HepG2 (cell line): ENCODE measurements around the gene LCN12. TPM values are rescaled to one million over a fixed set of nuclear protein-coding genes. Genes with fewer than 3 reads are reported as not detected.
A peak's percentile ranks its signal among the peaks of the same experiment; 100 is the strongest.

ENCODE experiments used
- AKAP8 ChIP-seq: sonication (generic); formaldehyde crosslinking; IDR thresholded peaks from 2 replicates; pipeline ENCODE4 v1.5.1; 2020; ENCODE audit warnings: mild to moderate bottlenecking, missing genetic modification reagents
- ARID2 ChIP-seq: sonication (generic); formaldehyde crosslinking; IDR thresholded peaks from 2 replicates; pipeline ENCODE4 v1.8.1; 2022; ENCODE audit warnings: mild to moderate bottlenecking, missing genetic modification reagents, borderline replicate concordance
- CEBPZ ChIP-seq: IDR thresholded peaks from 2 replicates; pipeline ENCODE4 v1.6.1; 2012; ENCODE audit warnings: low read length, improper control_type of control experiment
- EP300 ChIP-seq, 3 experiments: sonication (generic) in 1 of 3; formaldehyde crosslinking in 1 of 3; IDR thresholded peaks; 2 replicates each; pipeline versions ENCODE4 v1.5.1 to v1.6.1; 2011 to 2020; ENCODE audit warnings: low read depth in 2 of 3, low read length in 2 of 3, borderline replicate concordance in 1 of 3, improper control_type of control experiment in 1 of 3, mild to moderate bottlenecking in 1 of 3, missing genetic modification reagents in 1 of 3, moderate library complexity in 1 of 3
- GABPB1 ChIP-seq: IDR thresholded peaks from 2 replicates; pipeline ENCODE4 v1.6.1; 2016; ENCODE audit warnings: mild to moderate bottlenecking, missing genetic modification reagents, moderate library complexity, missing compliant biosample characterization
- KLF11 ChIP-seq: IDR thresholded peaks from 2 replicates; pipeline ENCODE4 v1.6.1; 2016; ENCODE audit warnings: missing compliant biosample characterization
- MBNL3 ChIP-seq: fragments of 250-450 bp; sonication (Bioruptor Pico); conservative IDR thresholded peaks from 2 replicates; pipeline ENCODE4 v1.8.0; 2022; ENCODE audit warnings: mild to moderate bottlenecking, inconsistent platforms
- MEIS1 ChIP-seq: sonication (generic); formaldehyde crosslinking; IDR thresholded peaks from 2 replicates; pipeline ENCODE4 v1.9.0; 2021; ENCODE audit warnings: mild to moderate bottlenecking, missing genetic modification reagents, moderate library complexity, borderline replicate concordance
- MXD4 ChIP-seq: IDR thresholded peaks from 2 replicates; pipeline ENCODE4 v1.6.1; 2016; ENCODE audit warnings: mild to moderate bottlenecking, missing biosample characterization, missing genetic modification reagents
- MZF1 ChIP-seq: sonication (generic); formaldehyde crosslinking; IDR thresholded peaks from 2 replicates; pipeline ENCODE4 v1.8.1; 2023; ENCODE audit warnings: mild to moderate bottlenecking, missing genetic modification reagents, borderline replicate concordance
- POLR2A ChIP-seq, 2 experiments: IDR thresholded peaks; 2 replicates each; pipeline ENCODE4 v1.6.1; 2011; ENCODE audit warnings: low read depth in 2 of 2, low read length in 2 of 2, mild to moderate bottlenecking in 1 of 2, moderate library complexity in 1 of 2; ENCODE audit not compliant: insufficient read depth in 1 of 2
- RFX5 ChIP-seq: IDR thresholded peaks from 2 replicates; pipeline ENCODE4 v1.6.1; 2011; ENCODE audit warnings: low read depth, low read length, improper control_type of control experiment
- RNF2 ChIP-seq: fragments of 450-650 bp; conservative IDR thresholded peaks from 2 replicates; pipeline ENCODE4 v1.6.1; 2016; ENCODE audit warnings: low read depth
- SKIL ChIP-seq: sonication (generic); formaldehyde crosslinking; IDR thresholded peaks from 2 replicates; pipeline ENCODE4 v1.8.0; 2022; ENCODE audit warnings: missing genetic modification reagents, mild to moderate bottlenecking, moderate library complexity, borderline replicate concordance
- TEAD3 ChIP-seq: optimal IDR thresholded peaks from 2 replicates; pipeline ENCODE3; 2016; ENCODE audit warnings: borderline replicate concordance
- WIZ ChIP-seq: sonication (generic); formaldehyde crosslinking; IDR thresholded peaks from 2 replicates; pipeline ENCODE4 v1.5.1; 2020; ENCODE audit warnings: mild to moderate bottlenecking, missing genetic modification reagents
- ZNF275 ChIP-seq: sonication (generic); formaldehyde crosslinking; IDR thresholded peaks from 2 replicates; pipeline ENCODE4 v1.8.0; 2022; ENCODE audit warnings: missing genetic modification reagents, mild to moderate bottlenecking, inconsistent platforms, borderline replicate concordance
- ZNF558 ChIP-seq: sonication (generic); formaldehyde crosslinking; IDR thresholded peaks from 2 replicates; pipeline ENCODE4 v1.9.0; 2022; ENCODE audit warnings: mild to moderate bottlenecking, missing genetic modification reagents, borderline replicate concordance
- ZNF7 ChIP-seq: IDR thresholded peaks from 2 replicates; pipeline ENCODE4 v1.6.1; 2016; ENCODE audit warnings: missing biosample characterization, missing genetic modification reagents
- ZNF776 ChIP-seq: sonication (generic); formaldehyde crosslinking; IDR thresholded peaks from 2 replicates; pipeline ENCODE4 v1.4.0; 2020; ENCODE audit warnings: mild to moderate bottlenecking, missing genetic modification reagents
- ZNF891 ChIP-seq: sonication (generic); formaldehyde crosslinking; IDR thresholded peaks from 2 replicates; pipeline ENCODE4 v1.5.0; 2020; ENCODE audit warnings: mild to moderate bottlenecking, missing genetic modification reagents
- polyA plus RNA-seq, 8 experiments: library from polyadenylated mRNA; depleted of rRNA in 3 of 8; stranded (reverse) in 7 of 8; unstranded in 1 of 8; fragments of >200 nt; fragmentation: Illumina TruSeq in 4 of 8; extraction: Trizol in 4 of 8; gene quantifications; 2 replicates each; pipeline versions ENCODE4 v1.2.1 to v1.2.3, GENCODE V29; 2011 to 2016; ENCODE audit warnings: low read depth in 4 of 8, missing spikeins in 1 of 8, mixed read lengths in 1 of 8; ENCODE audit not compliant: insufficient read depth in 1 of 8
- total RNA-seq, 5 experiments: library from RNA; depleted of rRNA; stranded (reverse); fragments of >200 nt; fragmentation: Illumina TruSeq; extraction: Trizol; gene quantifications; 2 replicates each; pipeline ENCODE4 v1.2.3, GENCODE V29; 2016; ENCODE audit warnings: low read depth in 1 of 5

The LCN12 gene
- total and polyA plus RNA-seq, 2 of the 13 experiments (the other 11 are each of a cell fraction or from before 2014, with no cell fraction given) = 3.4 to 6.9 TPM

GRCh38 chr9:136949817-136950655, 2.0 kb upstream of the LCN12 start (continued):
- TF ChIP-seq EP300 (IDR thresholded peaks at IDR 0.05; ENCODE audit: low read depth in 2 of 2, low read length in 2 of 2) = no peak; a peak in 1 of 4 replicates
- peak; percentile 29; the same call in 1 of the 2 replicates for TF ChIP-seq EP300 (CRISPR knock-in tag; IDR thresholded peaks at IDR 0.05; ENCODE audit: borderline replicate concordance)
- TF ChIP-seq MXD4 (CRISPR knock-in tag) = peak; percentile 67
- TF ChIP-seq ZNF7 (CRISPR knock-in tag) = no peak
- TF ChIP-seq ZNF558 (CRISPR knock-in tag) = no peak
- TF ChIP-seq MBNL3 = no peak
- peak; percentile 57; the same call in 1 of the 2 replicates for TF ChIP-seq SKIL
- TF ChIP-seq GABPB1 (CRISPR knock-in tag) = peak; percentile 76
- no peak; the same call in 1 of the 2 replicates for TF ChIP-seq ZNF776 (CRISPR knock-in tag)
- TF ChIP-seq ZNF275 (CRISPR knock-in tag) = no peak; the same call in 1 of the 2 replicates
- TF ChIP-seq RNF2 = no peak
- peak; percentile 83 for TF ChIP-seq ZNF891 (CRISPR knock-in tag)
- TF ChIP-seq MEIS1 = 0 out of 2 replicates have a peak, but pooled peaks have one; percentile 43
- no peak; the same call in 1 of the 2 replicates for TF ChIP-seq AKAP8 (CRISPR knock-in tag)
- TF ChIP-seq MZF1 (CRISPR knock-in tag) = no peak
- peak in 1 of 2 experiments; percentile 42; a peak in 1 of 4 replicates for TF ChIP-seq POLR2A (IDR thresholded peaks at IDR 0.05; ENCODE audit: insufficient read depth in 1 of 2, low read depth in 2 of 2, low read length in 2 of 2)
- no peak for TF ChIP-seq ARID2
- TF ChIP-seq WIZ = peak; percentile 55; the same call in 1 of the 2 replicates
- peak; percentile 9; the same call in 1 of the 2 replicates for TF ChIP-seq KLF11 (CRISPR knock-in tag)
- TF ChIP-seq CEBPZ = no peak
- TF ChIP-seq RFX5 = no peak
- peak; percentile 45 for TF ChIP-seq TEAD3
